Stimulated activated CD4-positive, alpha-beta T cell treated with anti-CD3 and anti-CD28 coated beads, Interleukin-1b, Interleukin-23, amount 100 ng/mL, for 4 hours (primary cell): ENCODE measurements around the gene UTP20.
"Not testable (repeated sequence)": the region's sequence is repeated elsewhere in the genome, so short reads cannot be mapped to it uniquely, and the experiment has no call there.

Experiments
- DNase-seq, 2 donors: peaks; one replicate each; pipeline ENCODE4 v3.0.0-alpha.2; 2020; ENCODE audit warnings: low read depth in 2 of 2

UTP20 gene

GRCh38 chr12:101327051-101327450 is 47.1 kb downstream of the UTP20 start:
- DNase-seq = no peak

DNA sequence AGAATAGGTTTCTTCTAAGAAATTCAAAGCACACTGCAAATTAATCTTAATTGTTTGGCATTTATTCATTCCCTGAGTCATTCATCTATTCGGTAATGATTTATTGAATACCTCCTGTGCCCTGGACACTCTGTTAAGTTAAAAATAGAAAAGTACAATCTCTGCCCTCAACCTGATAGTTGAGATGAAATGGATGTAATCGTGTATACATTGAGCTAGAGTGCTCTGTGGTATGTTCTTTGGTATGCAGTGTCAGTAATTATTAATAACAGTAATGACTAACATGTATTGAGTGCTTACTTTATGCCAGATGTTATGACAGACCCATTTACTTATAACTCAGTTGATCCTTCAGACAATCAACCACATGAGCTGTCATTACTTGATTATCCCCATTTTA is 47.6 kb downstream of the UTP20 start:
- no peak for DNase-seq

DNA sequence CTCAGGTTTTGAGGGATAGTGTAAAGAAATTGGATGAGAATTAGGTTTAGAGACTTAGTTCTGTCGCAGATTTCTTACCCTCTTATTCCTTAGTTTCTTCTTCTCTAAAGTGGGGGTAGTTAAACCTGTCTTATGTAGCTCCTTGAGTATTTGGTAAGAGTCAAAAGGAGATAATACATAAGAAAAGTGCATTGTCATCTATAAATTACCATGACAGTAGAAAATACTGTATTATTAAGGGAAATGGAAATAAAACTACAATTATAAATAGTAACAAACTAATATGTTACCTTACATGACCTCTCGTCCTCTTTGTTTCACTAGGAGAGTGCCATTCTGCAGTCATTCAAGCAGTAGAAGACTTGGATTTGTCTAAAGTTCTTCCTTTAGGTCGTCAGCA is 49.0 kb downstream of the UTP20 start:
- DNase-seq = no peak

DNA sequence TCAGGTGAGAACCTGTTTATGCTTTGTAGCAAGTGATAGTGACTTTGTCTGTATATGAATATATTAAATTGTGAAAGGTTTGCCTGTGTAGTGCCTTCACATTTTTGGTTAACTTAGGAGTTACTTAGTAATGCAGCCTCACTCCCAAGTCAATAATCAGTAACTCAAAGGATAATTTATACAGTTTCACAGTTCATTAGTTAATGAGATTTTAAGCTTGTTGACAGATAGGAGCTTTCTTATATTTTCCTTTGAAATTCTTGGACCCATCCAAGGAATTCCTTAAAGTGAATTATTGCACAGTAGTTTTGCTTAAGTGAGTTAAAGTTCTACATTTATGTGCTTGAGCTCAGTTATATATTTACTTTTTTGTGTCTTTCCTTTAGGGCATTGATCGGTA is 50.7 kb downstream of the UTP20 start:
- DNase-seq = no peak

DNA sequence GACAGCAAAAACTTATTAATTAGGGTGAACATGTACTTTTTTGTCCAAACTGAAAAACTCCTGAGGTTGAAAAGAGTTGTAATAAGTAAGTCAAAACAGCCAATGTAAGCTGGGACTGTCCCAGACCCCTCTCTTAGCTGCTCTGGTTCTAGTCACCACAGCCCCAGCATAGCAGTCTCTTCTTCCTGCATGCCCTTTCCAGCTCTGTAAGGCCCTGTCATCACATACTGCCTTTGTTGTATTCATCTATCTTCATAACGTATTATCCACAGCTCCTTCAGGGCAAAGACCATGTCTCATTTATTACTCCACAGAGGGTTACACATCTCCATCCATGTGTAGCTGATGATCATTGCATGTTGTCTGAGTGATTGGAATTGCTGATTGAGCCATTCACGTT is 56.5 kb downstream of the UTP20 start:
- DNase-seq = no peak

DNA sequence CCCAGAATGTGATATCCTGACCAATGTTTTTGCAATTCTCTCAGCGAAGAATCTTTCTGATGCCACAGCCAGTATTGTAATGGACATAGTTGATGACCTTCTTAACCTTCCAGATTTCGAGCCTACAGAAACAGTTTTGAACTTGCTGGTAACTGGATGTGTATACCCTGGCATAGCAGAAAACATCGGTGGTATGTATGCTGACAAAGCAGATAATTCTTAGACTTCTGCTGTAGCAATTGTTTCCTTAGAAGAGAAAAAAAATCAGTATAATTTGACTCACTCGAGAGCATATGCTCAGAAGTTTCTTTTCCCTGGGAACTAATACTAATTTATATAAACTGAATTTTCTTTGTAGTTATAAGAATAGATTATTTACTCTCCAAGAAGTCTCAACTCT is 58.2 kb downstream of the UTP20 start:
- DNase-seq = no peak

GRCh38 chr12:101343893-101344292 is 64.0 kb downstream of the UTP20 start:
- no peak for DNase-seq

DNA sequence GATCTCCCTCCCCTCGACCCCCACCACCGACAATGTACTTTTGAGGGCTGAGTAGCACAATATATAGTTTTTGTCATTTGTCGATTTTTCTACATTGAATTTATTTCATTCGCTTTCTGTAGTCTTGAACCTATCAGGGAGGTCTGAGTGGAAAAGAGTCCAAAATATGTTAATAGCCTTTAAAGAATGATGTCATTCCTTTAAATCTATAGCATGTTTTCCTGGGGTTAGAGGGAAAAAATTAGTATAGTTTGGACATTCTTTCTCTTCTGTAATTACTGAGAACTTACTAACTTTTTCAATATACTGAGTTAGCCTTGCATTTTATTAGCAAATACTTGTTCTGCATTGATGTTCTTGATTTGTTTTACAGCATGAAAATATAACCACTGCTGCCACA is 71.8 kb downstream of the UTP20 start:
- no peak for DNase-seq

- no peak for DNase-seq
Measured at GRCh38 chr12:101356794-101357193, 76.9 kb downstream of the UTP20 start.

GRCh38 chr12:101361455-101361854 is 81.5 kb downstream of the UTP20 start:
- no peak for DNase-seq

DNA sequence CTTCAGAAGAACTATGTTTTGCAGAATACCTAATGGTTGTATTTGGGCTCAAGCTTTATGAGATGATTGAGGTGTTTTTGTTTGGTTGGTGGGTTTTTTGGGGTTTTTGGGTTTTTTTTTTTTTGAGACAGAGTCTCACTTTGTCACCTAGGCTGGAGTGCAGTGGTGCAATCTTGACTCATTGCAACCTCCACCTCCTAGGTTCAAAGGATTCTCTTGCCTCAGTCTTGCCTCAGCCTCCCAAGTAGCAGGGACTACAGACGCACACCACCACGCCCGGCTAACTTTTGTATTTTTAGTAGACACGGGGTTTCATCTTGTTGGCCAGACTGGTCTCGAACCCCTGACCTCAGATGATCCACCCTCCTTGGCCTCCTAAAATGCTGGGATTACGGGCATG is 88.1 kb downstream of the UTP20 start:
- DNase-seq = no peak

GRCh38 chr12:101372431-101372830 is 92.5 kb downstream of the UTP20 start:
- no peak for DNase-seq

- DNase-seq = no peak
Measured at GRCh38 chr12:101375573-101375972, 95.7 kb downstream of the UTP20 start.

DNA sequence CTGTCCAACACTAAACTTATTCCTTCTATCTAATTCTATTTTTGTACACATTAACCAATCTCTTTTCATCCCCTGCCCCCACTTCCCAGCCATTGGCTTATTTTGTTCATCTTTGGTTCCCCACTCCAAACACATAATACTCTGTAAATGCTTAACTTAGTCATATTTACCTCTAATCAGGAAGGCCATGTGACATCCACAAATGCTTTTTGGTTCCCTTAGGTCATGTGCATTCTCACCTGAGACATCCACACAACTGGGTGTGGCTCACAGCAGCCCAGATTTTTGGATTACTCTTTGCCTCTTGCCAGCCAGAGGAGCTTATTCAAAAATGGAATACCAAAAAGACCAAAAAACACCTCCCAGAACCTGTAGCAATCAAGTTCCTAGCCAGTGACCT is 99.2 kb downstream of the UTP20 start:
- DNase-seq = no peak

DNA sequence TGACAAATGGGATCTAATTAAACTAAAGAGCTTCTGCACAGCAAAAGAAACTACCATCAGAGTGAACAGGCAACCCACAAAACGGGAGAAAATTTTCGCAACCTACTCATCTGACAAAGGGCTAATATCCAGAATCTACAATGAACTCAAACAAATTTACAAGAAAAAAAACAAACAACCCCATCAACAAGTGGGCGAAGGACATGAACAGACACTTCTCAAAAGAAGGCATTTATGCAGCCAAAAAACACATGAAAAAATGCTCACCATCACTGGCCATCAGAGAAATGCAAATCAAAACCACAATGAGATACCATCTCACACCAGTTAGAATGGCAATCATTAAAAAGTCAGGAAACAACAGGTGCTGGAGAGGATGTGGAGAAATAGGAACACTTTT is 111.3 kb downstream of the UTP20 start:
- DNase-seq = not testable (repeated sequence)

GRCh38 chr12:101407049-101407435 is 127.1 kb downstream of the UTP20 start:
- DNase-seq = peak in 1 of 2 donors; percentile 12

DNA sequence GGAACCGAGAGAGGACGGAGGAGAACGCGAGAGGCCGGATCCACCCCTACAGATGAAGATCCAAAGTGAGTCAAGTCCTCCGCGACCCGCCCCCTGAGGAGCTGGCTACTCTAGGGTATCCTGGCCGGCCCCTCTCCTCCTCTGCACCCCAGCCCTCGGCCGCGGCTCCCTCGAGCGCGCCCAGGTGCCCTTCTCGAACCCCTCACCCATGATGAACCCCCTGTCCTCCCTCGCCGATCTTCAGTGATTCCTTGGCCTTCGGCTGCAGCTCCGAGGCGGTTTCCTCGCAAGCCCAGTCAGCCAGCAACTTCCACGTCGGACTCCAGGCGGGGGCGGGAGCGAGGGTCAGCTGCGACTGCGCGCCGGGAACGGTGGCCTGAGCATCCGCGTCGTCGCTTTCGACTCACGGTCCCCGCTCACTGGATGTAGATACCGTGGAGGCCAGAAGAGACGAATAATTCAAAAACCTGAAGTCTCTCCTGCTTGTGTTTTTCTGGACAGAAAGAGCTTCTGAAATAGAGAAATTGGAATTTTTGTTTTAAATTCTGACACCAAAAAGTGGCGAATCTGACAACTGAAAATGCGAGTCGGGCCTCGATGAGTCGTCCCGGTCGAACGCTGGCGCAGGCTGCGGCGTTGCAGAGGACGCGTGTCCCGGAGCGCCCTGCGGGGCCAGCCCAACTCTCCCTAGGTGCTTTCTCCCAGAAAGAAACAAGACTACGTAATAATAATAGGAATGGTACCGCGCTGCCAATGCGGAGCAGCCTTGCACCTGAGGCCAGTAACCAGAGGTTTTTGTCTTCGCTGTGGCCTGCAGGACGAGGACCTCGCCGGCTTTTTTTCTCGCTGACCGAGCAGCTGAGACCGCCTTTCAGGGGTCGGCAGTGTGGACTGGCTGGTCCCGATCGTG is 127.8 kb downstream of the UTP20 start, which contains the start of gene ARL1:
Gene ARL1 (minus strand): TSS at position 337 of the 910 bp plus-strand sequence. CDS start 127 bp downstream, at position 210.
- peak; percentile 72 to 82 for DNase-seq

GRCh38 chr12:101410169-101410568 is 130.3 kb downstream of the UTP20 start:
- DNase-seq = not testable (repeated sequence)

DNA sequence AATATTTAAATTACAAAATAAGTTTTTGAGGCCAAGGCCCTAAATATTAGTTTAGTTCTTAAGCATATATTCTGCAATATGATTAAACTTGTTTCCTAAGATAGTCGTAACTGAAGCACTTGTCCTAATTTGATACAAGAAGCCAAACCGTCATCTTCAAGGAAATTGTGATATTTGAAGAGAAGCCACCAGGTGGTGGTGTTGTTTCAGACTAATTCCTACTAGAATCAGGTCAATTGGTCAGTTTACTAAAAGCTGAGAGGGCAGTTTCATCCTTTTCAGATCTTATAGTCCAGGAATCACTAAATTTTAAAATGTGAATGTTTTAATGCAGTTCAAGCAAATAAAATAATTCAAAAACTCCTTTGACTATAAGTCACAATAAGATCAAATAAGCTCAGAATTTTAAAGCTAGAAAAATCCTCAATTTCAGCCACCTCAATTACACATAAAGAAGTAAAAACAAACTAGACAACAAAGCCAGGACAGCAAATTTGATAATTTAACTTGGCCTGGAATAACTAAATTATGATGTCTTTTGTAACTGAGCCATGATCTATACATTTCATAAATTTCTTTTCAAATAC is 134.7 kb downstream of the UTP20 start:
- DNase-seq = no peak

DNA sequence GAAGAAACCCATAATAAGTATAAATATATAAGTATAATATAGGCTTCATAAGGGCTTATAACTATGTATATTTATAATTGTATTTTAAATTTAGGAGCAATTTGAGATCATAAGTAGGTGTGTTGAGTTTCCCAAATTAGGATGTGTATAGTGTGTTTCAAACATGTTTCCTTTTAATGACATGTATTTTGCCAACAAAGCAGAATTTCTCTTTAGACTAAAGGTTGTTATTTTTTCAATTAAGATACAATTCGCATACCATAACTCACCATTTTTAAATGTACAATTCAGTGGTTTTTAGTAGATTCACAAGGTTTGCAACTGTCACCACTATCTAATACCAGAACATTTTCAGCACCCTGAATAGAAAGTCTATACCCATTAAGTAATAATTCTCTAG is 135.3 kb downstream of the UTP20 start:
- no peak for DNase-seq

DNA sequence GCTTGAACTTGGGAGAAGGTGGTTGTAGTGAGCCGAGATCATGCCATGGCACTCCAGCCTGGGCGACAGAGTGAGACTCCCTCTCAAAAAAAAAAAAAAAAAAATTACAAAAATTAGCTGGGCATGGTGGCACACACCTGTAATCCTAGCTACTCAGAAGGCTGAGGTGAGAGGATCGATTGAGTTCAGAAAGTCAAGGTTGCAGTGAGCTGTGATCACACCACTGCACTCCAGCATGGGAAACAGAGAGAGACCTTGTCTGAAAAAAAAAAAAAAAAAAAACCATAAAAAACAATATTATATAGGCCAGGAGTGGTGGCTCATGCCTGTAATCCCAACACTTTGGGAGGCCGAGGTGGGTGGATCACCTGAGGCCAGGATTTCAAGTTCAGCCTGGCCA is 142.2 kb downstream of the UTP20 start:
- not testable (repeated sequence) for DNase-seq

DNA sequence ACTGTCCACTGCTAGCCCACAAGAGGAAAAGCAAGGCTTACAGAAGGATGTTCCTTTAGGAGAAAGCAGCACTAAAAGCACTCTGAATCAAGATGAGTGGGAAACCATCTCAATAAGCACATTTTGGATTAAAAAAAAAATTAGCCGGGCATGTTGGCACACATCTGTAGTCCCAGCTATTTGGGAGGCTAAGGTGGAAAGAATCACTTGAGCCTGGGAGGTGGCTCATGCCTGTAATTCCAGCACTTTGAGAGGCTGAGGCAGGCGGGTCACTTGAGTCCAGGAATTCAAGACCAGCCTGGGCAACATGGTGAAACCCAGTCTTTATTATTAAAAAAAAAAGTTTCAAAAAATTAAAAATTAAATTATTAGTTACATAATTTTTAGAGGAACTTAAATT is 144.7 kb downstream of the UTP20 start:
- no peak for DNase-seq

DNA sequence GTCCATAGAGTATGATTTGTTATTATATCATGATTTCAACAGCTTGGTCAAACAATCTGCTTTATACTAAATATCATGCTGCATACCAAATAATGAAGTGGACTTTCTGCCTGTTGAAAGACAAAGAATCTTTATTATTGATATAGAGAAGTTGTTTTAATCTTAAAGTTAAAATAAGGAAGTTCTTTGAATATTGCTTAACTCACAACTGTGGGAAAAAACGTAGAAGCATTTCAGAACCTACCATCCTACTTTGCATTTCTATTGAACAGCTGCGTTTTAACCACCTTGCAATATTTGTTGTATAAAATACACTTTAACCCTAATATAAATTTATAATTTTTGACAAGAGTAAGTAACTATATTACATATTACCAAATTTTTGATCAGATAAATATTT is 150.6 kb downstream of the UTP20 start:
- no peak for DNase-seq
